T-helper 2 cell treated with Interferon-gamma antibody and Interleukin-4, amounts not matched to agents 5 μg/mL and 100 μg/mL, for 36 hours (primary cell): ENCODE data around the gene BOLA2B.
A peak's percentile ranks its signal among the peaks of the same experiment; 100 is the strongest.
"Not testable (repeated sequence)": the region's sequence is repeated elsewhere in the genome, so short reads cannot be mapped to it uniquely, and the experiment has no call there.

Experiments
- DNase-seq: peaks from one replicate; pipeline ENCODE4 v3.0.0; 2021; ENCODE audit warnings: low spot score
- H3K27ac Mint-ChIP-seq: one replicate; pipeline ENCODE4 v1.8.0; 2021; ENCODE audit warnings: mild to moderate bottlenecking, mixed read lengths
- H3K27me3 Mint-ChIP-seq: one replicate; pipeline ENCODE4 v1.8.0; 2021; ENCODE audit warnings: low read depth, mixed read lengths
- H3K36me3 Mint-ChIP-seq: one replicate; pipeline ENCODE4 v1.8.0; 2021; ENCODE audit warnings: low read depth, mixed read lengths
- H3K4me1 Mint-ChIP-seq: one replicate; pipeline ENCODE4 v1.8.0; 2021; ENCODE audit warnings: low read depth, mixed read lengths
- H3K4me3 Mint-ChIP-seq: one replicate; pipeline ENCODE4 v1.8.0; 2022; ENCODE audit warnings: mild to moderate bottlenecking, moderate library complexity, mixed read lengths
- H3K9me3 Mint-ChIP-seq: one replicate; pipeline ENCODE4 v1.8.0; 2021; ENCODE audit warnings: mixed read lengths

BOLA2B gene

GRCh38 chr16:30193615-30194014 is at the start of gene BOLA2B, which contains the start of gene SLX1A:
Gene BOLA2B, minus strand, starts transcription at chr16:30193666. Its CDS starts 71 bp downstream, at chr16:30193595.
Gene SLX1A, plus strand, starts transcription at chr16:30193875. Its CDS starts 210 bp downstream, at chr16:30194085.
- H3K36me3 Mint-ChIP-seq, H3K27ac Mint-ChIP-seq, H3K27me3 Mint-ChIP-seq, H3K4me1 Mint-ChIP-seq, H3K9me3 Mint-ChIP-seq, DNase-seq, H3K4me3 Mint-ChIP-seq: not testable (repeated sequence)

- not testable (repeated sequence) for H3K36me3 Mint-ChIP-seq, H3K27me3 Mint-ChIP-seq, H3K4me1 Mint-ChIP-seq, H3K27ac Mint-ChIP-seq, H3K9me3 Mint-ChIP-seq, H3K4me3 Mint-ChIP-seq, DNase-seq
These were observed 23.6 kb upstream of the BOLA2B start for GRCh38 chr16:30217082-30217481.

DNA sequence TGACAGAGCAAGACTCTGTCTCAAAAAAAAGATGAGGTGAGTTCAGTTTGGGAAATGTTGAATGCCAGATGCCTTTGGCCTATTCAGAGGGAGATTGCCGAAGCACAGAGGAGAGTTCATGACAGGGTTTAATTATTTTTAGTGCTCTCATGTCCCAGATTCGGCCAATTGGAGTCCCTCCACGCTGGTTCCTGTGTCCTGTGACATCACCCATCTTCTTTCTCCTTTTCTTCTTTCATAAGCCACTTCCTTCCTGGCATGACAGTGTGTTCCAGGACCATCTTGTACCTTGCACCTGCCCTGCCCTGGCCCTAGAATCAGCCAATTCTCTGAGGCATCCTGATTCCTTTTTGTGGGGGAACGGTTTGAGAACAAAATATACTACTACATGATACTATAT is 17.9 kb upstream of the BOLA2B start:
- H3K27me3 Mint-ChIP-seq, DNase-seq, H3K4me3 Mint-ChIP-seq, H3K4me1 Mint-ChIP-seq, H3K27ac Mint-ChIP-seq, H3K36me3 Mint-ChIP-seq, H3K9me3 Mint-ChIP-seq: not testable (repeated sequence)

- not testable (repeated sequence) for H3K9me3 Mint-ChIP-seq, H3K27me3 Mint-ChIP-seq, H3K4me1 Mint-ChIP-seq, DNase-seq, H3K36me3 Mint-ChIP-seq, H3K4me3 Mint-ChIP-seq, H3K27ac Mint-ChIP-seq
These were observed 15.6 kb upstream of the BOLA2B start for GRCh38 chr16:30209032-30209431.

- not testable (repeated sequence) for H3K27ac Mint-ChIP-seq, DNase-seq, H3K36me3 Mint-ChIP-seq, H3K4me3 Mint-ChIP-seq, H3K4me1 Mint-ChIP-seq, H3K9me3 Mint-ChIP-seq, H3K27me3 Mint-ChIP-seq
These were observed 13.7 kb upstream of the BOLA2B start for GRCh38 chr16:30207063-30207704.

DNA sequence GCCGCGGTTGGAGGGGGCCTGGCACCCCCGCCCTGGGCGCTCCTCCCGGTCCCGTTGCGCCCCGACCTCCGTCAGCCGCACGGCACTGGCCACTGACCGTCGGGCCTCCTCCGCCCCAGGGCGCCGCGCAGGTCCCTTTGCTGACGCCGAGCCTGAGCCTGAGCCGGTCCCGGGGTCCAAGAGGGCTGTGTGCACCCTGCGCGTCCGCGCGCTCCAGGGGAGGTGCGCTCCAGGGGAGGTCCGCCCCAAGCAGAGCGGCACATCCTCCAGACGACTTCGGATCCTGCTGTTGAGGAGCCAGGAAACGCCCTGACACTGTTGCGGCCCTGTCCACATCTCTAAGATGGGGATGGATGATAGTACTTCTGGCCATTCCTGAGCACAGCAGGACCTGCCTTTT is 12.8 kb upstream of the BOLA2B start:
- H3K27me3 Mint-ChIP-seq, H3K4me3 Mint-ChIP-seq, H3K36me3 Mint-ChIP-seq, H3K9me3 Mint-ChIP-seq, DNase-seq, H3K27ac Mint-ChIP-seq, H3K4me1 Mint-ChIP-seq: not testable (repeated sequence)

- H3K27ac Mint-ChIP-seq, H3K4me3 Mint-ChIP-seq, H3K36me3 Mint-ChIP-seq, H3K9me3 Mint-ChIP-seq, H3K4me1 Mint-ChIP-seq, H3K27me3 Mint-ChIP-seq: not testable (repeated sequence)
- peak; percentile 3 for DNase-seq
These were observed 12.2 kb upstream of the BOLA2B start for GRCh38 chr16:30205541-30206236.

DNA sequence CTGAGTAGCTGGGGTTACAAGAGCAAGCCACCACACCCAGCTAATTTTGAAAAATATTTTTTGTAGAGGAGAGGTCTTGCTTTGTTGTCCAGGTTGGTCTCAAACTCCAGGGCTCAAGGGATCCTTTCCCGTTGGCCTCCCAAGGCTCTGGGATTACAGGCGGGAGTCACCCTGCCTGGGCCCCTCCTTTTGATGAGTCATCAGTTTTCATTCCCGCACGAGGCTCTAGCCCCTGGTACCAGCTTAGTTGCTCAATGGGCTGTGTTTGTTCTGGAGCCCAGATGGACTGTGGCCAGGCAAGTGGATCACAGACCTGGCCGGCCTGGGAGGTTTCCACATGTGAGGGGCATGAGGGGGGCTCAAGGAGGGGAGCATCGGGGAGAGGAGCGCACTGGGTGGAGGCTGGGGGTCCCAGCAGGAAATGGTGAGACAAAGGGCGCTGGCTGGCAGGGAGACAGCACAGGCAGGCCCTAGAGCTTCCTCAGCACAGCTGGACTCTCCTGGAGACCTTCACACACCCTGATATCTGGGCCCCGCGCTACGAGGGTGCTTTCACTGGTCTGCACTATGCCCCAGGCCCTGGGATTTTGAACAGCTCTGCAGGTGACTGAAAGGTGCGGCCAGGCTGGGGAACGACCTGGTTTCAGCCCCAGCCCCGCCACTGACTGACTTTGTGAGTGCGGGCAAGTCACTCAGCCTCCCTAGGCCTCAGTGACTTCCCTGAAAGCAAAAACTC is 6.3 kb upstream of the BOLA2B start:
- H3K36me3 Mint-ChIP-seq, result not testable (repeated sequence)

DNA sequence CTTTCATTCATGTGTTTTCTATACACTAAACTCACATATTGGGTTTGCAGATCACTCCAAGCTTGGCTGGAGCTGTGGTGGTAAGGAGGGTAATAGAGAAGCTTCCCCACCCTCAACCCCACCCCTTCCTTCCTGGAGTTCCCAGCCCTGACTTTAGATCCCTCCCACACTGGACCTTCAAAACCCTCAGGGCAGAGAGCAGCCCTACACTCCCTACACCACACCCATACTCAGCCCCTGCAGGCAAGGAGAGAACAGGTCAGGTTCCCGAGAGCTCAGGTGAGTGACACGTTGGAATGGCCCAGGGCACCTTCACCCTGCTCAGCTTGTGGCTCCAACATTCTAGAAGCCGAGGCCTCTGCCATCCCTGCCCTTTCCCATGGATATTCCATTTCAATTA is 5.6 kb upstream of the BOLA2B start, which contains the start of gene SULT1A3:
SULT1A3 (plus strand) TSS at position 207 of the 400 bp plus-strand sequence. CDS start 1,474 bp downstream, outside the sequence.
- not testable (repeated sequence) for H3K27me3 Mint-ChIP-seq, H3K36me3 Mint-ChIP-seq, DNase-seq, H3K9me3 Mint-ChIP-seq, H3K4me3 Mint-ChIP-seq, H3K4me1 Mint-ChIP-seq, H3K27ac Mint-ChIP-seq

More for the DNA sequence above, 6.3 kb upstream of the BOLA2B start:
- DNase-seq, H3K4me3 Mint-ChIP-seq, H3K27ac Mint-ChIP-seq, H3K27me3 Mint-ChIP-seq, H3K4me1 Mint-ChIP-seq, H3K9me3 Mint-ChIP-seq: not testable (repeated sequence)

GRCh38 chr16:30197001-30197400 is 3.5 kb upstream of the BOLA2B start:
- DNase-seq, result peak; percentile 2
- not testable (repeated sequence) for H3K4me1 Mint-ChIP-seq, H3K36me3 Mint-ChIP-seq, H3K27me3 Mint-ChIP-seq, H3K27ac Mint-ChIP-seq, H3K9me3 Mint-ChIP-seq, H3K4me3 Mint-ChIP-seq

- H3K36me3 Mint-ChIP-seq, result not testable (repeated sequence)
- peak; percentile 5 for DNase-seq
These were observed 883 bp upstream of the BOLA2B start for GRCh38 chr16:30194172-30194925.

GRCh38 chr16:30193098-30193497 is 368 bp downstream of the BOLA2B start:
- H3K4me1 Mint-ChIP-seq, H3K4me3 Mint-ChIP-seq, H3K9me3 Mint-ChIP-seq, H3K27me3 Mint-ChIP-seq, H3K36me3 Mint-ChIP-seq, H3K27ac Mint-ChIP-seq, DNase-seq: not testable (repeated sequence)

More at GRCh38 chr16:30194172-30194925, 883 bp upstream of the BOLA2B start:
- not testable (repeated sequence) for H3K27ac Mint-ChIP-seq, H3K4me1 Mint-ChIP-seq, H3K9me3 Mint-ChIP-seq, H3K4me3 Mint-ChIP-seq, H3K27me3 Mint-ChIP-seq

- H3K9me3 Mint-ChIP-seq, H3K27me3 Mint-ChIP-seq, H3K4me1 Mint-ChIP-seq, H3K4me3 Mint-ChIP-seq, H3K27ac Mint-ChIP-seq, DNase-seq: not testable (repeated sequence)
- peaks cover 20% of the 10 kb centered on the region for H3K36me3 Mint-ChIP-seq
These were observed 2.3 kb downstream of the BOLA2B start for GRCh38 chr16:30191158-30191557.
